ENCODE data around the gene NBEA.

- TF ChIP-seq CTCF (IDR thresholded peaks at IDR 0.05; ENCODE audit: insufficient read depth, low read length), result no peak
- TF ChIP-seq POLR2AphosphoS5 (IDR thresholded peaks at IDR 0.05; ENCODE audit: low read depth), result no peak
- TF ChIP-seq SPI1 (IDR thresholded peaks at IDR 0.05; ENCODE audit: borderline replicate concordance, low read depth), result no peak
- TF ChIP-seq GABPA (IDR thresholded peaks at IDR 0.05; ENCODE audit: low read depth), result no peak
Measured at GRCh38 chr13:35595181-35595580, 653.1 kb downstream of the NBEA start.
